Stimulated activated CD4-positive, alpha-beta T cell treated with anti-CD3 and anti-CD28 coated beads, Interleukin-4, amount 100 ng/mL, for 24 hours (primary cell): Measurements from ENCODE around the gene TRABD.
"Not testable (repeated sequence)": the region's sequence is repeated elsewhere in the genome, so short reads cannot be mapped to it uniquely, and the experiment has no call there.

Experiments used
- DNase-seq: peaks from one replicate; pipeline ENCODE4 v3.0.0-alpha.2; 2020

Gene TRABD

GRCh38 chr22:50189849-50190181, 4.1 kb downstream of the TRABD start:
- DNase-seq = no peak

GRCh38 chr22:50190182-50190940, 4.6 kb downstream of the TRABD start:
- peak; percentile 74 for DNase-seq

DNA sequence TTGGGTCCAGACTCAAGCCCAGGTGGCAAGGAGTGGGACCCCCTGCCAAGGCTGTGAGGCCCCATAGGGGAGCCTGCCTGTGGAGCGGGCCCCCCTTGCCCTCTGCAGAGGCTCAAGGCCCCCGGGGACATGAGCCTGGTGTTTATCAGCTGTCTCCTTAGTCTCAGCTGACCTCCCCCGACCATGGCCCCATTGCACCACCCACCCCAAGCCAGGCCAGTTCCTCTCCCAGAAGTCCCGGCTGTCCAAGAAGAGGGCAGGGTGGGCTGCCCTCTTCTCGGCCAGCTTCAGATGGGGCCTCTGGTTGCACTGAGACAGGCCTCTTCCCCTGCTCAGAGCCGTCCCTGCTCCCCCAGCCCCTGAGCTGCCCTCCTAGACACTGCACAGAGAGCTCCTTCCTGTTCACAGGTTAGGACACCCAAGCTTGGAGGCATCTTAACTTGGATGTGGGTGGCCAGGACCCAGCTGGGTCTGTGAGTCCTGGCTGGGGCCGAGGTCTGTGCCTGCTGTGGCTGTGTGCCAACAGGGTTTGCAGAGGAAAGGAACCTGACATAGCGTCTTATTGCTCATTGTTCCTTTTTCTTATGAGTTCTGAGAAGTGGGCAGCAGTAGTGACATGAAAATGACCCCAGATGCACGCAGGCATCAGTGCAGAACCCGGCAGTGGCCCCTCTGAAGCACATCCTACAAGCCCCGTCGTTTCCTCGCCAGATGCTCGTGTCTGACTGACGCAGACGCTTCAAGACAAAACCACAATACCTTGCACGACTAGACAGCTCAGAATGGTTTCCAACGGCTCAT, 5.4 kb downstream of the TRABD start:
- peak; percentile 77 for DNase-seq

DNA sequence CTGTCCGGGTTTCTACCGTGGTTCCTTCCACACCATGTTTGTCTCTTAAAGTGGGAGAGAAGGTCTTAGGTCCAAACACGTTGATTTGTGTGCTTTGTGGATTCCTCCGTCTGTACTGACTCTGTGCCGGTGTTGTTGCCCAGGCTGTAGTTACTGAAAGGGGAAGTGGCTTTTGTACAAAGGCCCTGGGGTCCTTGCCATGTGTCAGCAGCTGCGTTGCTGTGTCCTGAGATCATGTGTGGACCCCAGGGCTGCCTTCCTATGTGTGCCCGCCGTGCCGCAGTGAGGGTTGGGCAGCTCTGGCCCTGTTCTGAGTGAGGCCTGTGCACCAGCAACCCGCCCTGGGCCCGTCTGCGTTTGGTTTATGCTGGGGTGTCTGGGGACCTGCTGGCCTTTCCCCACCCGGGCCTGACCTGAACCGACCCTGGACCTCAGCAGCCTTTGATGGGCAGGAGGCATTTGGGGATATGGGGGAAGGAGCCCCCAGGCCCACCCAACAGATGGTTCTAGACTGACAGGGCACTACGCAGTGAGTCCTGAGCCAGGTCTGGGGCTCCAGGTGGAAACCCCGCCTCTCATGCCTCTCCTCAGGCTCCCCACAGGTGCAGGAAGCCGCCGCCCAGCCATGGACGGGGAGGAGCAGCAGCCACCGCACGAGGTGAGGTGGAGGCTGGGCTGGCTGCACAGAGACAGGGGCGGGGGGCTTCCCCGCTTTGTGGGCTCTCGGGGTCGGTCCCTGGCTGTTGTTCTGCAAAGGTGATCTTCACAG, 6.9 kb downstream of the TRABD start:
- peak; percentile 34 for DNase-seq

- DNase-seq = no peak
Observed at GRCh38 chr22:50193621-50194020, 7.9 kb downstream of the TRABD start.

GRCh38 chr22:50194037-50194805, 8.5 kb downstream of the TRABD start:
- no peak for DNase-seq

GRCh38 chr22:50196256-50196655, 10.5 kb downstream of the TRABD start:
- DNase-seq = no peak

DNA sequence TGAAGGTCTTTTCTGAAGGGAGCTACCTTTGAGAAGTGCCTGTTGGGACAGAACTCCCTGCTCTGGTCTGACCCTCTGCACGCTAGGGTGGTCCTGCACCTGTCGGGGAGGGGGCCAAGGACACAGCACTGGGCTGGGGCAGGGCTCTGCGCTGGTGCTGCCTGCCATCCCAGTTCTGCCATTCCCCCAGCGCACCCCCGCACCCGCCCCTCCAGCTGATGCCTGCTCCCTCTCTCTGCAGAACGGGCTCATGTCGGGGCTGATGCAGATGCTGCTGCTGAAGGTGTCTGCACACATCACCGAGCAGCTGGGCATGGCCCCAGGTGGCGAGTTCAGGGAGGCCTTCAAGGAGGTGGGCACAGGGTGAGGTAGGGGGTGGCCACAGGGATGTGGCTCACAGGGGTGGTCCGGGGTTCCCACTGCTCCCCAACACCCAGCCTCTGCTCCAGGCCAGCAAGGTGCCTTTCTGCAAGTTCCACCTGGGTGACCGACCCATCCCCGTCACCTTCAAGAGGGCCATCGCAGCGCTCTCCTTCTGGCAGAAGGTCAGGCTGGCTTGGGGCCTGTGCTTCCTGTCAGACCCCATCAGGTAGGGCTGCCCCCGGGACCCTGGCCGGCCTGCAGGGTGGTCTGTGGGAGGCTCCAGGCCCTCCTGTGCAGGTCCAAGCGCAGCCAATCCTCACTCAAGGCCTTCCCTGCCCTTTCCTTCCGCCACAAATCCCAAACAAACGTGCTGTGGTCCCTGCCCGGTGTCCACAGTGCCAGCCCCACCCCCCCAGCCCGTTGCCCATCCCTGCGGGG, 11.5 kb downstream of the TRABD start:
- no peak for DNase-seq

DNA sequence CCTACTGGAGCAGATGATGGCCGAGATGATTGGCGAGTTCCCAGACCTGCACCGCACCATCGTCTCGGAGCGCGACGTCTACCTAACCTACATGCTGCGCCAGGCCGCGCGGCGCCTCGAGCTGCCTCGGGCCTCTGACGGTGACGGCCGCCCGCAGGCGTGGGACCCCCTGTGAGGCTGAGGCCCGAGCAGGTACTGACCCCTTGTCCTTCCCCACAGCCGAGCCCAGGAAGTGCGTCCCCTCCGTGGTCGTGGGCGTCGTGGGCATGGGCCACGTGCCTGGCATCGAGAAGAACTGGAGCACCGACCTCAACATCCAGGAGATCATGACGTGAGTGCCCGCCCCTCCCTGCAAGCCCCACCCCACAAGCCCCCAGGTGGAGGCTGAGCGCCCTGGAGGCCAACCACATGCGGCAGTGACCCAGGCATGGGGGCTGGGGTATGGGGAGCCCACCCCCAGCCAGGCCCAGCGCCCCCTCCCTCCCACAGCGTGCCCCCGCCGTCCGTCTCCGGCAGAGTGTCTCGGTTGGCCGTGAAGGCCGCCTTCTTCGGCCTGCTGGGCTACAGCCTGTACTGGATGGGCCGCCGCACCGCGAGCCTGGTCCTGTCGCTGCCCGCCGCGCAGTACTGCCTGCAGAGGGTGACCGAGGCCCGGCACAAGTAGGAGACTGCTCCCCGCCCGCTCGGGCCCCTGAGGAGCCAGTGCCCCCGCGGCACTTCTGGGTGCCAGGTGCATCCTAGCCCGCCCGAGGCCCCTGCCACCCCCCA, 12.3 kb downstream of the TRABD start:
- DNase-seq = no peak

GRCh38 chr22:50198624-50199017, 12.9 kb downstream of the TRABD start:
- no peak for DNase-seq

DNA sequence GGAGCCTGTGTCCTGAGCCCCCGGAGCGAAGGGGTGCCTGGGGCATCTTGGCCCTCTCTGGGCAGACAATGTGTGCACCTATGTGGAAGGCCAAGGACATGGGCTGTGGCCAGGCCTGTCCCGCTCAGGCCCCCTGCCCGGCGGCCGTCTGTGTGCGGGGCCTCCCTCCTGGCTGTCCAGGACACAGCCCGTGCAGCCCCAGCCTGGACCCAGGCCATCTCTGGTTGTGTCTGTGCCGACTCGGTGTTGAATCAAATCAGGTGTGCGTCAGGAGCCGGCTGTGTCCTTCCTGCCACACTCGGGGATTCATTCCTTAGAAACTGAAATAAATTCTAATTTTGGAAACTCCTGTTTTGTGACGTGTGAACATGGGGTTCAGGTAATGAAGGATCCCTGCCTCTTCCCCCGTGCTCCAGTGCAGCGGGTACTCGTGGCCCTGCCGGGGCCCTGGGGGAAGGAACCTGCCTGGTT, 13.6 kb downstream of the TRABD start:
- no peak for DNase-seq

GRCh38 chr22:50199829-50200460, 14.2 kb downstream of the TRABD start:
- DNase-seq = no peak

DNA sequence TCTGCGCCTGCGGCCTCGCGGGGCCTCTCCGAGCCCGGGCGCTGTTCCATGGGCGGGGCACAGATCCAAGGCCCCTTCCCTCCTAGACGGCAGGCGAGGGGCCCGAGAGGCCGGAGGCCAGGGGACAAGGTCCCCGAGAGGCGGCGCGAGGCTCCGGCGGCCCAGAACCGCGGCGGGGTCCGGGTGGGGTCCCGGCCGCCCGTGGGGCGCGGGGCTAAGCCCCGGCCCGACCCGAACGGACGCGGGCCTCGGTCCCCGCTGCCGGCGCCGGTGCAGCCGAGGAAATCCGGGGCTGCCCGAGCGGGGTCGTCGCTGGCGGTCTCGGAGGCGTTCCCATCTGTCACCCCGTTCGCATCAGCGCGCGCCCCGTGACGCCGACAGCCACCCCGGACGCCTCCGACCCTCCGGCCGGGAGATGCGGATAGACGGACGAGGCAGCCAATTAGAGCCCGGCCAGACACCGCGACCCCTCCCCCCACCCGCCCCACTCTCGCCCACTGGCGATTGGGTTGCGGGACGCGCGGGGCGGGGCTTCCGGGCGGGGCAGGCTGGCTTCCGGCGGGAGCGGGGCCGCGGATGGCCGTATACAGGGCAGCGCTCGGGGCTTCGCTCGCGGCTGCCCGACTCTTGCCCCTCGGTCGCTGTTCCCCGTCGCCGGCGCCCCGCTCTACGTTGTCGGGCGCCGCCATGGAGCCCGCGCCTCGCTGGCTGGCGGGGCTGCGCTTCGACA, 14.9 kb downstream of the TRABD start, which contains the start of gene SELENOO:
Gene SELENOO, plus strand, starts transcription at position 551 of the 730 bp plus-strand sequence. Its CDS starts 26 bp downstream, at position 577.
- peak; percentile 93 for DNase-seq

DNA sequence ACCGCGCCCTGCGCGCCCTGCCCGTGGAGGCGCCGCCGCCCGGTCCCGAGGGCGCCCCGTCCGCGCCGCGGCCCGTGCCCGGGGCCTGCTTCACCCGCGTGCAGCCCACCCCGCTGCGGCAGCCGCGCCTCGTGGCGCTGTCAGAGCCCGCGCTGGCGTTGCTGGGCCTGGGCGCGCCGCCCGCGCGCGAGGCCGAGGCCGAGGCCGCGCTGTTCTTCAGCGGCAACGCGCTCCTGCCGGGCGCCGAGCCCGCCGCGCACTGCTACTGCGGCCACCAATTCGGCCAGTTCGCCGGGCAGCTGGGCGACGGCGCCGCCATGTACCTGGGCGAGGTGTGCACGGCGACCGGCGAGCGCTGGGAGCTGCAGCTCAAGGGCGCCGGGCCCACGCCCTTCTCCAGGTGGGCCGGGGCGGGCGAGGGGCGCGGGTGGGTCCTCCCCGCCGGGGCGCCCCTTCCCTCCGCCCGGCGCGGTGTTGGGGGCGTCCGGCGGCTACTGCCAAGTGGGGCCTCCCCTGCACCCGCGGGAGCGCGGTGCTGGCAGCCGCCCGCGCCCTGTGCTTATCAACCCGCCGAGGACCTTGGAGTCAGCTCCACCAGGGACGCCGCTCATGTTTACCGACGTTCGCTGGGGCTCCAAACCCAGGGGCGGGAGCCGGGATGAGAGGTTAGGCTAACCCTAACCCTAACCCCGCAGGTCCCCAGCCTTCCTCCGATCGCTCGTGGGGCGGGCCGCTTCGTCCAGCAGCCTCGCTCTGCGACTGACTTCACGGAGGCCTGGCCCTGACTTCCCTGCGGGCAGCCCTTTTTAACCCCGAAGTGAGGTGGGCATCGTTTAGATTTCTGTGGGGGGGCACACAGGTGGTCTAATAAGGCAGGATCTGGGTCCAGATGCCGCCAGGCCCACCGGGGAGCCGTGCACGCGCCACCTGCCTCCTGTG, 15.7 kb downstream of the TRABD start:
- no peak for DNase-seq

GRCh38 chr22:50202130-50202666, 16.5 kb downstream of the TRABD start:
- no peak for DNase-seq

DNA sequence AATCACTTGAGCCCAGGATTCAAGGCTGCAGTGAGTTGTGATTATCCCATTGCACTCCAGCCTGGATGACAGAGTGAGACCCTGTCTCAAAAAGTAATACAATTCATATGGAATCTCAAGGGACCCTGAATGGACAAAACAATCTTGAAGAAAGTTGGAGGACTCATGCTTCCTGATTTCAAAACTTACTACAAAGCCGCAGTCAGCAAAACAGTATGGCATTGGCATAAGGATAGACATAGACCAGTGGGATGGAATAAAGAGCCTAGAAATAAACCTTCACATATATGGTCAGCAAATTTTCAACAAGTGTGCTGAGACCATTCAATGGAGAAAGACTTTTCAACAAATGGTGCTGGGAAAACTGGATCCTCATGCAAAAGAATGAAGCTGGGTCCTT, 17.6 kb downstream of the TRABD start:
- no peak for DNase-seq

GRCh38 chr22:50204571-50204970, 18.9 kb downstream of the TRABD start:
- no peak for DNase-seq

- DNase-seq = not testable (repeated sequence)
Observed at GRCh38 chr22:50204998-50205397, 19.3 kb downstream of the TRABD start.
